Measurements from ENCODE around the gene ZNF571.
A peak's percentile ranks its signal among the peaks of the same experiment; 100 is the strongest.

The ZNF571 gene

DNA sequence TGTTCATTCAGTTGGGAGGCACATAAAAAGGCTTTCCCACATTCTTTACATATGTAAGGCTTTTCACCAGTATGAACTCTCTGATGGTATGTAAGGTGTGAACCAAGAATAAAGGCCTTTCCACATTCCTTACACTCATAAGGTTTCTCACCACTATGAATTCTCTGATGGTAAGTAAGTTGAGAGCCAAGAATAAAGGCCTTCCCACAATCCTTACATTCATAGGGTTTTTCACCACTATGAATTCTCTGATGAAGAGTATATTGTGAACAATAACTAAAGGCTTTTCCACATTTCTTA, 29.3 kb downstream of the ZNF571 start:
- H3K4me3 ChIP-seq (ENCODE audit: low read depth, low read length): no peak overlapping the region
- DNase-seq (ENCODE audit: low read depth): no peak
- TF ChIP-seq, protein P1, sequence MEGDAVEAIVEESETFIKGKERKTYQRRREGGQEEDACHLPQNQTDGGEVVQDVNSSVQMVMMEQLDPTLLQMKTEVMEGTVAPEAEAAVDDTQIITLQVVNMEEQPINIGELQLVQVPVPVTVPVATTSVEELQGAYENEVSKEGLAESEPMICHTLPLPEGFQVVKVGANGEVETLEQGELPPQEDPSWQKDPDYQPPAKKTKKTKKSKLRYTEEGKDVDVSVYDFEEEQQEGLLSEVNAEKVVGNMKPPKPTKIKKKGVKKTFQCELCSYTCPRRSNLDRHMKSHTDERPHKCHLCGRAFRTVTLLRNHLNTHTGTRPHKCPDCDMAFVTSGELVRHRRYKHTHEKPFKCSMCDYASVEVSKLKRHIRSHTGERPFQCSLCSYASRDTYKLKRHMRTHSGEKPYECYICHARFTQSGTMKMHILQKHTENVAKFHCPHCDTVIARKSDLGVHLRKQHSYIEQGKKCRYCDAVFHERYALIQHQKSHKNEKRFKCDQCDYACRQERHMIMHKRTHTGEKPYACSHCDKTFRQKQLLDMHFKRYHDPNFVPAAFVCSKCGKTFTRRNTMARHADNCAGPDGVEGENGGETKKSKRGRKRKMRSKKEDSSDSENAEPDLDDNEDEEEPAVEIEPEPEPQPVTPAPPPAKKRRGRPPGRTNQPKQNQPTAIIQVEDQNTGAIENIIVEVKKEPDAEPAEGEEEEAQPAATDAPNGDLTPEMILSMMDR (IDR thresholded peaks at IDR 0.05; ENCODE audit: control insufficient read depth, extremely low read depth, insufficient read depth): no peak

GRCh38 chr19:37564624-37565369, 29.8 kb downstream of the ZNF571 start:
- TF ChIP-seq, protein P1 (IDR thresholded peaks at IDR 0.05; ENCODE audit: control insufficient read depth, extremely low read depth, insufficient read depth): no peak
- no peak for DNase-seq (ENCODE audit: low read depth)
- H3K4me3 ChIP-seq (ENCODE audit: low read depth, low read length): no peak overlapping the region

- TF ChIP-seq, protein P1 (IDR thresholded peaks at IDR 0.05; ENCODE audit: control insufficient read depth, extremely low read depth, insufficient read depth): no peak
- no peak for DNase-seq (ENCODE audit: low read depth)
- H3K4me3 ChIP-seq (ENCODE audit: low read depth, low read length): no peak overlapping the region
Measured at GRCh38 chr19:37563518-37563917, 31.1 kb downstream of the ZNF571 start.

- no peak for DNase-seq (ENCODE audit: low read depth)
- TF ChIP-seq, protein P1 (IDR thresholded peaks at IDR 0.05; ENCODE audit: control insufficient read depth, extremely low read depth, insufficient read depth): 0 out of 2 replicates have a peak, but pooled peaks have one; percentile 17
- no peak overlapping the region; the same call in 1 of the 2 replicates for H3K4me3 ChIP-seq (ENCODE audit: low read depth, low read length)
Measured at GRCh38 chr19:37551129-37551993, 43.2 kb downstream of the ZNF571 start.

DNA sequence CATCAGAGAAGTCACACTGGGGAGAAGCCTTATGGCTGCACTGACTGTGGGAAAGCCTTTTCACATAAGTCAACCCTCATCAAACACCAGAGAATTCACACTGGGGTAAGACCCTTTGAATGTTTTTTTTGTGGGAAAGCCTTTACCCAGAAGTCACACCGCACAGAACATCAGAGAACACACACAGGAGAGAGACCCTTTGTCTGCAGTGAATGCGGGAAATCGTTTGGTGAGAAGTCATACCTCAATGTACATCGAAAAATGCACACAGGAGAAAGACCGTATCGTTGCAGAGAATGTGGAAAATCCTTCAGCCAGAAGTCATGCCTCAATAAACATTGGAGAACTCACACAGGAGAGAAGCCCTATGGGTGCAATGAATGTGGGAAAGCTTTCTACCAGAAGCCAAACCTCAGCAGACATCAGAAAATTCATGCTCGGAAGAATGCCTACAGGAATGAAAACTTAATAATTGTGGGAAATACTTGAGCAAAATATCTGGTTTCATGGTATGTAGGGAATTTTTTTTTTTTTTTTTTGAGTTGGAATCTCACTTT, 57.1 kb downstream of the ZNF571 start:
- no peak overlapping the region for H3K4me3 ChIP-seq (ENCODE audit: low read depth, low read length)
- DNase-seq (ENCODE audit: low read depth): no peak
- TF ChIP-seq, protein P1 (IDR thresholded peaks at IDR 0.05; ENCODE audit: control insufficient read depth, extremely low read depth, insufficient read depth): no peak

DNA sequence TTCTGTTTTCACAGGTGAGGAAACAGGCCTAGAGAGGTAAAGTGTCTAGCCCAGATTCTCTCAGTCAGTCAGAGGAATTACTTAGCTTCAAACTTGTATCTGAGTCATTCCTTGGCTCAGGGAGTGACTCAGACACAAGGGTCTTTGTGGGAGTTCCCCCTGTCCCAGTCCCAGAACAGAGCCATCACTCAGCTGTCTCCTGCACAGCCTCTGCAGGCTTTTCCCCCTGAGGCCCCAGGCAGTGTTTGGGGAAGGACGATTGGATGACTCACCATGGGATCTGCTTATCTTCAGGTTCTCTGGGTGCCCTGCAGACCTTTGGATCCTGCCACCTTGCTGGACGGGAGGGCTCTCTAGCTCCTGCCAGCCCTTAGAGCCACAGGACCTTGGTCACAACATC, 74.7 kb downstream of the ZNF571 start:
- TF ChIP-seq, protein P1 (IDR thresholded peaks at IDR 0.05; ENCODE audit: control insufficient read depth, extremely low read depth, insufficient read depth): no peak
- no peak for DNase-seq (ENCODE audit: low read depth)

More for the DNA sequence above, 74.7 kb downstream of the ZNF571 start:
- H3K4me3 ChIP-seq (ENCODE audit: low read depth, low read length): no peak overlapping the region
